HG03064 (cell line): ENCODE measurements around the gene NXPH4.

Source experiments
- ATAC-seq: cut with Tn5 transposase; IDR thresholded peaks from one replicate; pipeline ENCODE4 v1.9.1; 2021; ENCODE audit warnings: low read depth; ENCODE audit not compliant: unreplicated experiment

The NXPH4 gene

DNA sequence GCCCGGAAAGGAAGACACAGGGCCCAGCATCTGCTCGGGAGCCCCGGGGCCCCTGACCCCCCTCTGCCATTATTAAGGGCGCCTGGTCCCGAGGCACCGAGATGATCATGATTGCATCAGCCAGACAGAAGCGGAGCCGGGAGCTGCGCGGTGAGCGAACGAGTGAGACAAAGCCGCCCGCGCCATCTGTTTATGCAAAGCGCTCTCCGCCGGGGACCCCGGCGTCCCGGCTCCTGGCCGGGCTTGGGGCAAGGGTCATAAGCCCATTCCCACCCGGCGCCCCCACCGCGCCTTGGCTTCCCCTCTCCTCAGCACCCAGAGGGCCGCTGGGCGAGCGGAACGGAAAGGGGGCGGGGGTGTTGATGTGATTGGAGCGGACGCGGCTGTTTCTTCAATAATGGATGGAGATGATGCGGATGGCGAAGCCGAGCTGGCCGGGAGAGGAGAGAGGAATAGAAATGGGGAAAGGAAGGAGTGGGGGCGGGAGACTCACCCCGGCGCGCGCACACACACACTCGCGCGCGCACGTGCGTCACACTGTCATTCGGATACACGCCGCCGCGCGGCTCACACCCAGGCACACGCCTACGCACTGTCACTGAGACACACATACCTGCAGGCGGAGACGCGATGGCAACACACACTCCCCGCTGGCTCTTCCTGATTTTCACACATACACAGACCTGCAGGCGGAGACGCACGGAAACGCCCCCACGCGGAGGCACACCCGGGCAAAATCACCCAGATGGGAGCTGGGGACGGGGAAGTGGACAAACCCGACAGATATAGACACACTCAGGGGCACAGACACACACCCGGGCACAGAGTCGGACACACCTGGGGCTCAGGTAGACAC lies 23.7 kb downstream of the NXPH4 start:
- no peak for ATAC-seq

- no peak for ATAC-seq
Measured at GRCh38 chr12:57240926-57241401, 24.4 kb downstream of the NXPH4 start.

DNA sequence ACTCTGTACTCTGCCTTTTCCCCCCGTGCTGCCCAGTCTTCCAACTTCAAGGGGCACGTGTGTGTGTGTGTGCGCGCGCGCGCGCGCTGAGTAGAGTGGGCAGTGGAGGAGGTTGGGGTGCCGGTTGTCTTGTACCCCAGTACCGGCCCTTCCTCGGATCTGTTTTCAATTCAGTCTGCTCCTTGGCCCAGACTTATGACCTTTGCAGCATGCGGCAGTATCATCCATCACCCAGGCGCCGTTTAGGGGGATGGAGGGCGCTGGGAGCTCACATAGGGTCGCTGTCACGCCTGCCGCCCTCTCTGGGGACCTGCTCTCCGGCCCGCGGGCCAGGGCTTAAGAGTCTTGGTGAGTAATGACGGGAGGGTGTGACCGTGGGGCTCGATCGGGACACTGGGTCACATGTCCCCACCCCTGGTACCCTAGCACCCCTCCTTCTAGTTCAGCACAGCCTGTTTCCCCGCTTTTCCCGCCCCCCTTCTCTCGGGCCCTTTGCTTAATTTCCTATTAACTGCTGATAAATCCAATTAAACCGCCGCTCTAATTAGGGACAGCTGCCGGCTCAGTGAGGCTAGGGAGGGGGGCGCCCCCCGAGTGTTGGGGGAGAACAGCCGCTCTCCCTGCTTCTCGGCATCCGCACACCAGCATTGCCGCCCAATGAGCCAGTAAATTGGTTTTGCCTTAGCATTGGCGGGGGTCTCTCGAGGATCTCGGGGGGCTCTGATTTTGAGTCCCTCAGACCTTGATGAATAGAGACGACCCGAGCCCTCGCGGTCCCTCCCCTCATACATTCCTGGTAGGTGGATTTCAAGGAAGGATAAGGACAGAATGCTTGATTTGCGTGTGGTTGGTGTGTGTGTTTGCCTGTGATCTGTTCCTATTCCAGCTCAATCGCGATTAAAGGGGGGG lies 25.1 kb downstream of the NXPH4 start:
- ATAC-seq, result no peak

GRCh38 chr12:57242329-57242690 lies 25.7 kb downstream of the NXPH4 start:
- ATAC-seq, result no peak

DNA sequence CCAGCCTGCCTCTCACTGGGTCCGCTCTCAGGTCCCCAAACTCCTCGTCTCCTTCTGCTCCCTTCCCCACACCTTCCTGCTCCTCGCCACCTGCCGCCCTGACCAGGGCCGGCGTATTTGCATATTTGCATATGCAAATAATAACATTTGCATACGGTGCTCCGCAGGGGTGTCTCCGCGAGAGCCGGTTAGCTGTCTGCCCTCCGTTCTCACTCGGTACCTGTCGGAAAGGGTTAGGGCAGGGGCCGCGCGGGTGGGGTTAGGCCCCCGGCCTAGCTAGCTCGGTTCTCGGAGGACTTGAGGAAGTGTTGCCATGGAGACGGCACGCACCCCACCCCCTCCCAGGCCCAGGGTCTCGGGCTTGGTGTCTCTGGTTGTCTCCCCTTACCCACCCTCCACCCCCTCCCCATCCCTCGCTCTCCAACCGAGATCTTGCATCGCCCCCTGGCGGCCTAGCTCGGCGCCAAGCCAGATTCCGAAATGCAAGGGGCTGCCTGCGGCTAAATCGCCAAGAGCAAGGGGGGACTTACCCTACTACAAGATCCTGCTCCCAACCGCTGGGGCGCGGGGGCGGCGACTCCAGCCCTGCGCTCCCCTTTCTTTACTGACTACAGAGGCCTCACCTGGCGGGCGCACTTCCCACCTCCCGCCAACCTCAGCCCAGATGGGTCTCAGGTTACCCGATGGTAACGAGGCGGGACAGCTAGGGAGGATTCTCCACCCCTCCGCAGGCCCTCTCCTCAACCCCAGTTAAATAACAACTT lies 26.3 kb downstream of the NXPH4 start:
- no peak for ATAC-seq

- no peak for ATAC-seq
Measured at GRCh38 chr12:57243521-57244311, 27.1 kb downstream of the NXPH4 start.

- ATAC-seq, result no peak
Measured at GRCh38 chr12:57244312-57244696, 27.7 kb downstream of the NXPH4 start.

GRCh38 chr12:57247041-57247440 lies 30.4 kb downstream of the NXPH4 start:
- ATAC-seq, result no peak

DNA sequence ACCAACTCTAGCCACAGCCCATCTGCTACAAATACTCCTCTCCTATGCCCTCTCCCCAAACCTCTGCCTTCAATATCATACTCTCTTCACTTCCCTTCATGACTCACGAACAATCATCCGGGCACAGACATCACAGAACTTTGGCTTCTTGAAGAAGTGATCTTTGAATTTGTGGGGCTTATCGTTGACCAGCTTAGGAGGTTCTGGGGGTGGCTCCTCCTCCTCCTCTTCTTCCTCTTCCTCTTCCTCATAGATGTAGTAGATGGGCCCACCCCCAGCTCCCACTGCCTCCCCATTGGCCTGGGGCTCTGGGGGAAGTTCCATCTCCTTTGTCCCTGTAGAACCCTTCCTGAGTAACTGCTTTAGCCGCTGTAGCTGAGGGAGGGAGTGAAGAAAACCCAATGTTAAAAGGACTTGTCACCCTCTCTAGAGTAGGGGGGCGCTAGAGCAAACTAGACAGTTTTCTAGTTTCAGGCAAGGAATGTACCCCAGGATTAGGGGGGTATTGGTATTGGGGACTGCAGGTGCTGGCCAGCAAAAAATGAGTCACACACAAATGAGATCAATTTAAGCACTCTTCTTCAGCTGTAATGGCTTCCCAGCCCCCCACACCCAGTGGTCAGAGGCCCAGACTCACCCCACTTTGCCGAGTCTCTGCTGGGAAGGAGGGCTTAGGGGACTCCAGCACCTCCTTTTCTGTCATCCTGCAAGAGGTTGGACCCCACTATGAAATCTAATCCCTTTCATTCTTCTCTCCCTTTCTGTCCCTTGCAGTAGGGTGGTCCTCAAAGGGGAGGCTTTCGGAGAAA lies 32.5 kb downstream of the NXPH4 start:
- no peak for ATAC-seq

- ATAC-seq, result no peak
Measured at GRCh38 chr12:57250541-57250940, 33.9 kb downstream of the NXPH4 start.

DNA sequence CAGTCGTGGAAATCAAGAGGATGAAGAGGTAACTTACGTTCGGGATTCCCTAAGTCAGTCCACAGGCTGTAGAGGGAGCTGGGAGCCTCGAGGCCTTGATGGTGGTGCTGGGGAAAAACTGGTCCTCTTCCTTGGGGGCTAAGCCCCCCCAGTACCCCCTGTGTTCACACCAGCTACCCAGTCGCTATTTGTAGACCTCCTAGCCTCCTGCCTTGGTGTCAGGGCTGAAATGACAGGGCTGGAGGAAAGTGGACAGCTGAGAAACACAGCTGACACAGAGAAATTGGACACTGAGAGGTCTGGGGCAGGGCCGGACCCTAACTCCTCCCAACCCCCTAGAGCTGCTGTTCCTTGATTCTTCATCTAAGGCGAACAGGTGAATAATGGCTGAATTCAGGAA lies 34.4 kb downstream of the NXPH4 start, which contains the start of gene STAC3:
Gene STAC3 (minus strand): TSS at position 232 of the 400 bp plus-strand sequence. CDS start 1,551 bp downstream, outside the sequence.
- no peak for ATAC-seq

GRCh38 chr12:57254506-57255280 lies 38.1 kb downstream of the NXPH4 start:
- no peak for ATAC-seq

DNA sequence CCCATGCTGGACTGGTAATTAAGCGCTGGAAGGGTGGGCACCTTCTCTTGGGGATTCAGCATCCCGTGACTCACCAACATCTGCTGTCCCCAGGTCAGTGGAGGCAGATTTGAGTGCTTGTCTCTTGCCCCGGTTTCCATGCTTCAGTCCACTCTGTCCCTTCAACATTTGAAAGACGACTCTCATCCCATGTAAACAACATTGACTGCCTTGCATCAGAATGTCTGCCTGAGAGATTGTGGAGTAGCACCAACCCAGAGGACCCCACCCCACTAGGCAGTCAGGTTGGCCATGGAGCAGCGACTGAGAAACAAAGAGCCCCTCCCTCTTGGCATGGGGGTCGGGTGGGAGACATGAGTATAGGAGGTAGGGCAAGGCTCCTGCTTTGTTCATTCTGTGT lies 39.3 kb downstream of the NXPH4 start:
- ATAC-seq, result no peak

GRCh38 chr12:57258977-57259970 lies 42.7 kb downstream of the NXPH4 start:
- no peak for ATAC-seq

- no peak for ATAC-seq
Measured at GRCh38 chr12:57260366-57260765, 43.8 kb downstream of the NXPH4 start.

GRCh38 chr12:57261428-57261865 lies 44.9 kb downstream of the NXPH4 start:
- ATAC-seq, result no peak
